Bronchial epithelial cell (primary cell): ENCODE measurements around the gene TDRD10. TPM values are rescaled to one million over a fixed set of nuclear protein-coding genes. Genes with fewer than 3 reads are reported as not detected.

Source experiments
- DNase-seq: peaks from one replicate; pipeline ENCODE4 v3.0.0-alpha.2; 2010; ENCODE audit warnings: low read depth
- FAIRE-seq: peaks from 2 replicates; lab custom pipeline; 2011; peaks lifted over from hg19 to GRCh38; lab: Jason Lieb, UNC
- H3K27me3 ChIP-seq: 2 replicates; pipeline ENCODE4 v1.5.1; 2011; ENCODE audit warnings: low read length; ENCODE audit not compliant: control insufficient read depth, insufficient read depth
- H3K36me3 ChIP-seq: 2 replicates; pipeline ENCODE4 v1.5.1; 2011; ENCODE audit warnings: low read length; ENCODE audit not compliant: control insufficient read depth, insufficient read depth
- H3K4me3 ChIP-seq: 2 replicates; pipeline ENCODE4 v1.5.1; 2011; ENCODE audit warnings: mild to moderate bottlenecking, low read depth, low read length, control low read depth
- total RNA-seq: library from RNA; depleted of rRNA; stranded (reverse); fragments of >200 nt; gene quantifications from 2 replicates; pipeline ENCODE4 v1.2.1, GENCODE V29; 2014
- TF ChIP-seq, protein P1 (sequence below): IDR thresholded peaks from 2 replicates; pipeline ENCODE4 v1.5.1; 2011; ENCODE audit warnings: mild to moderate bottlenecking, moderate library complexity, low read length, control low read depth, inconsistent platforms; ENCODE audit not compliant: insufficient read depth, severe bottlenecking

The TDRD10 gene
- total RNA-seq, 1 donor from 2014 or later, result under 0.01 TPM

DNA sequence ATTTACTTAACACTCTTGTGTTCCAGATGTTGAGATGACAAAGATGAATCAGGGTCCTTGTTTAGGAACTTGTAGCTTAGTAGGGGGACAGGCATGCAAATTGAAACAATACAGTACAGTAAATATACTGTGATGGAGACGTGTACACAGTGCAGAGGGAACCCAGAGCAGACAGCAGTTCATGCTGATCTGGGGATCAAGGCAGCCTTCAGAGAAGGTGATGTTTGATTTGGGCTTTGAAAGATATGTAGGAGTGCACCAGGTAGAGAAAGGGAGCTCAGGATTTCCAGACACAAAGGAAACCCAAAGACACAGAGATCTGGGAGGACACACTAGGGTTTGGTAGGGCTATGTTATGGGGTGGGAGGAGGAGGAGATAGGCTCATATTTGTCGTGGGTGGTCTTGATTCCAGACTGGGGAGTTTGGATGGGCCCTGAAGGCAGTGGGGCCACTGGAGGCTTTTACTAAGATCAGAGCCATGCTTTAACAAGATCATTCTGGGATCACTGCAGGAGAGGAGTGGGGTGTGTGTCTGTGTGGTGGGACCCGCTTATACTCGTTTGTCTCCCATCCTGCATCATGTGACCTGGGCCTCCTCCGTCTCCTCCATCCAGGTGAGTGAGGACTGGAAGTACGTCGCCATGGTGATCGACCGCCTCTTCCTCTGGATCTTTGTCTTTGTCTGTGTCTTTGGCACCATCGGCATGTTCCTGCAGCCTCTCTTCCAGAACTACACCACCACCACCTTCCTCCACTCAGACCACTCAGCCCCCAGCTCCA lies 73.3 kb downstream of the TDRD10 start:
- TF ChIP-seq, protein P1, sequence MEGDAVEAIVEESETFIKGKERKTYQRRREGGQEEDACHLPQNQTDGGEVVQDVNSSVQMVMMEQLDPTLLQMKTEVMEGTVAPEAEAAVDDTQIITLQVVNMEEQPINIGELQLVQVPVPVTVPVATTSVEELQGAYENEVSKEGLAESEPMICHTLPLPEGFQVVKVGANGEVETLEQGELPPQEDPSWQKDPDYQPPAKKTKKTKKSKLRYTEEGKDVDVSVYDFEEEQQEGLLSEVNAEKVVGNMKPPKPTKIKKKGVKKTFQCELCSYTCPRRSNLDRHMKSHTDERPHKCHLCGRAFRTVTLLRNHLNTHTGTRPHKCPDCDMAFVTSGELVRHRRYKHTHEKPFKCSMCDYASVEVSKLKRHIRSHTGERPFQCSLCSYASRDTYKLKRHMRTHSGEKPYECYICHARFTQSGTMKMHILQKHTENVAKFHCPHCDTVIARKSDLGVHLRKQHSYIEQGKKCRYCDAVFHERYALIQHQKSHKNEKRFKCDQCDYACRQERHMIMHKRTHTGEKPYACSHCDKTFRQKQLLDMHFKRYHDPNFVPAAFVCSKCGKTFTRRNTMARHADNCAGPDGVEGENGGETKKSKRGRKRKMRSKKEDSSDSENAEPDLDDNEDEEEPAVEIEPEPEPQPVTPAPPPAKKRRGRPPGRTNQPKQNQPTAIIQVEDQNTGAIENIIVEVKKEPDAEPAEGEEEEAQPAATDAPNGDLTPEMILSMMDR, result no peak
- no peak overlapping the region for H3K4me3 ChIP-seq
- no peaks in the 10 kb centered on the region for H3K27me3 ChIP-seq
- H3K36me3 ChIP-seq, result peaks cover 8% of the 10 kb centered on the region
- DNase-seq (no peak), FAIRE-seq (no peak)

DNA sequence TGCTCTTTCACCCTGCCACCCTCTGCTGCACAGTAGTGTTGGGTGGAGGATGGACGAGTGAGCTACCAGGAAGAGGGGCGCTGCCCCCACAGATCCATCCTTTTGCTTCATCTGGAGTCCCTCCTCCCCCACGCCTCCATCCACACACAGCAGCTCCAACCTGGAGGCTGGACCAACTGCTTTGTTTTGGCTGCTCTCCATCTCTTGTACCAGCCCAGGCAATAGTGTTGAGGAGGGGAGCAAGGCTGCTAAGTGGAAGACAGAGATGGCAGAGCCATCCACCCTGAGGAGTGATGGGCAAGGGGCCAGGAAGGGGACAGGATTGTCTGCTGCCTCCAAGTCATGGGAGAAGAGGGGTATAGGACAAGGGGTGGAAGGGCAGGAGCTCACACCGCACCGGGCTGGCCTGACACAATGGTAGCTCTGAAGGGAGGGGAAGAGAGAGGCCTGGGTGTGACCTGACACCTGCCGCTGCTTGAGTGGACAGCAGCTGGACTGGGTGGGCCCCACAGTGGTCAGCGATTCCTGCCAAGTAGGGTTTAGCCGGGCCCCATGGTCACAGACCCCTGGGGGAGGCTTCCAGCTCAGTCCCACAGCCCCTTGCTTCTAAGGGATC lies 74.0 kb downstream of the TDRD10 start:
- H3K27me3 ChIP-seq, result no peaks in the 10 kb centered on the region
- peaks cover 9% of the 10 kb centered on the region for H3K36me3 ChIP-seq
- TF ChIP-seq, protein P1, result no peak
- no peak overlapping the region for H3K4me3 ChIP-seq
- FAIRE-seq, result no peak
- DNase-seq, result no peak

DNA sequence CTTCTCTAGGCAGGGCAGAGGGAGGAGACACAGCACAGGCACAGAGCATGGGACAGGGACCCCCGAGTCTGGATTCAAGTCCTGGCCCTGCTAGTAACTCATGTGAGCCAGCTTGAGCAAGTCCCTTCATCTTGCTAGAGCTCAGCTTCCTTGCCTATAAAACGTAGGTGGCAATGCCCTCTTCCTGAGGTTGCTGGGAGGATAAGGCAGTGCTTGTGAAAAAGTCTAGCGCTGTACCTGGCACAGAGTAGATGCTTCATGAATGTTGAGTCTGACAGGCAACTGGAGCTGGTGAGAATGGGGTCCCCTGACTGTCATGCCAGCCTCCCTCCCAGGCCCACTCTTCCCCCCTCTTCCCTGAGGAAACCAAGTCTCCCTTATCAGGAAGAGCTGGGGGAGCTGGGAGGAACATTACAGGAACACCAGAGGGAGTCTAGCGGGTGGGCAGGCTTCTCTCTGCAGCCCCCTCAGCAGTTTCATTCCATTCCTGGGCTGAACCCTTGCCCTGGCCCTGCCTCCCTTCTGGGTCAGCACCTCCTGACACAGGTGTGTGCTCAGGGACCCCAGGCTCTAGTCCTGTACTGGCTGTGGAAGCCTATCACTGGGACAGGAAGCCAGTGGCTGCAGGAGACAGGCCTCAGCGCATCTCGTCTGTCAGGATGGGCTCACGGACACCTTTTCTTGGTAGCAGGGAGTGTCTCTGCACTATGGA lies 75.5 kb downstream of the TDRD10 start:
- DNase-seq (no peak), FAIRE-seq (no peak)
- peaks cover 14% of the 10 kb centered on the region for H3K36me3 ChIP-seq
- TF ChIP-seq, protein P1, result no peak
- H3K4me3 ChIP-seq, result no peak overlapping the region
- no peaks in the 10 kb centered on the region for H3K27me3 ChIP-seq

DNA sequence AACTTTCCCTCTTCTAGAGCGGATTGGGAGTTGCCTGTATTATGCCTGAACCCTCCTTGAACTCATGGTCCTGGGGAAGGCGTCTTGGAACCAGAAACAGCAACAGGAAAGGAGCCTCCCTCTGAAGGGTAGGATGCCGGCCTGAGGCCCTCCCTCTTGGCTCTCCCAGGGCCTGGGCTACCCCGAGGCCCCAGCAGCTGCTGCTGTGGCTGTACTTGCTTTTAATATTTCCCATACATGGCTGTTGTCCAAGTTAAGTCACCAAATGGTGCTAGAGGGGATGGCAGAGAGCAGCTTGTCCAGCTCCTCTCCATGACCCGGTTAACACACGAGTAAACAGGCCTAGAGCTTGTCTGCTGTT lies 76.0 kb downstream of the TDRD10 start:
- no peak overlapping the region for H3K4me3 ChIP-seq
- TF ChIP-seq, protein P1, result no peak
- FAIRE-seq (no peak), DNase-seq (no peak)
- H3K27me3 ChIP-seq, result no peaks in the 10 kb centered on the region
- peaks cover 17% of the 10 kb centered on the region for H3K36me3 ChIP-seq

DNA sequence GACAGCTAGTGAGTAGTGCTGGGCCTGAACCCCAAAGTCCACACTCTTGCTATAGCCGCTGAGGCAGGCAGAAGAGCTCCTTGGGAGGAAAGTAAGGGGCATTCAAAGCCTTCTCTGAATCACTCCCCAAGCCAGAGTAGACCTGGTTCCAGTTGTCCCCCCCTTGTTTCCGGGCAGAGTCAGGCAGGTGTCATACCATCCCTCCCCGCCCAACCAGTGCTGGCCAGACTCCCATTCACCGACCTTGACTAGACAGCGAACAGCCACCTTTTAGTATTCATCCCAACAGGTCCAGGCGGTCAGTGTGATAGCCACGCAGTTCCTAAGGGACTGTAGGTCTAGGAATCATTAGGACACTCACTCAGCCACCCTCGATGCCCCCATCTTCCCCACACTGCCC lies 77.4 kb downstream of the TDRD10 start:
- Histone ChIP-seq H3K36me3 (peaks cover 25% of the 10 kb centered on the region), H3K27me3 (no peaks in the 10 kb centered on the region), H3K4me3 (no peak overlapping the region)
- no peak for DNase-seq
- no peak for FAIRE-seq
- TF ChIP-seq, protein P1, result no peak
